Measurements from ENCODE around the gene STAB1.

DNA sequence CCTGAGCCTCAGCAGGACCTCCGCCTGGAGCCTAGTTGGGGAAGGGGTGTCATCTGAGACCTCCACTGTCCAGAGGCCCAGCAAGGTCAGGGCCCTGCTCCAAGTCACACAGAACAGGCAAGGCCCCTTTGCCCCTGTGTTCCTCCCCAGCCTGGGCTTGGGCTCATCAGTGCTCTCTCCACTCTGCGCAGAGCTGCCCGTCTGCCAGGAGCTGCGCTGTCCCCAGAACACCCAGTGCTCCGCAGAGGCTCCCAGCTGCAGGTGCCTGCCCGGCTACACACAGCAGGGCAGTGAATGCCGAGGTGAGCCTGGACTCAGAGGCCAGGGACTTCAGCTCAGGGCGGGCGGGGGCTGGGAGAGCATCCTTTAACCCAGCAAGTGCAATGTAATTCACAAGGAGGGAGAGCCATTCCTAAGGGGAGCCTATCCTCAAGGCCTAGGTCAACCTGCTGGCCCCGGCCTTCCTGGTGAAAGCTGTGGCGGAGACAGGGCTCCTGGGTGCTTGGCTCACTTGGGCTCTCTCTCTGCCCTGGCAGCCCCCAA, 7.7 kb downstream of the STAB1 start:
- TF ChIP-seq, protein P1, sequence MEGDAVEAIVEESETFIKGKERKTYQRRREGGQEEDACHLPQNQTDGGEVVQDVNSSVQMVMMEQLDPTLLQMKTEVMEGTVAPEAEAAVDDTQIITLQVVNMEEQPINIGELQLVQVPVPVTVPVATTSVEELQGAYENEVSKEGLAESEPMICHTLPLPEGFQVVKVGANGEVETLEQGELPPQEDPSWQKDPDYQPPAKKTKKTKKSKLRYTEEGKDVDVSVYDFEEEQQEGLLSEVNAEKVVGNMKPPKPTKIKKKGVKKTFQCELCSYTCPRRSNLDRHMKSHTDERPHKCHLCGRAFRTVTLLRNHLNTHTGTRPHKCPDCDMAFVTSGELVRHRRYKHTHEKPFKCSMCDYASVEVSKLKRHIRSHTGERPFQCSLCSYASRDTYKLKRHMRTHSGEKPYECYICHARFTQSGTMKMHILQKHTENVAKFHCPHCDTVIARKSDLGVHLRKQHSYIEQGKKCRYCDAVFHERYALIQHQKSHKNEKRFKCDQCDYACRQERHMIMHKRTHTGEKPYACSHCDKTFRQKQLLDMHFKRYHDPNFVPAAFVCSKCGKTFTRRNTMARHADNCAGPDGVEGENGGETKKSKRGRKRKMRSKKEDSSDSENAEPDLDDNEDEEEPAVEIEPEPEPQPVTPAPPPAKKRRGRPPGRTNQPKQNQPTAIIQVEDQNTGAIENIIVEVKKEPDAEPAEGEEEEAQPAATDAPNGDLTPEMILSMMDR (IDR thresholded peaks at IDR 0.05; ENCODE audit: poor library complexity) = no peak
- TF ChIP-seq EZH2 (IDR thresholded peaks at IDR 0.05; ENCODE audit: borderline replicate concordance) = no peak
